GM12891 (cell line): ENCODE results near the gene MFN1. TPM values are rescaled to one million over a fixed set of nuclear protein-coding genes. Genes with fewer than 3 reads are reported as not detected.
"Not testable (repeated sequence)": the region's sequence is repeated elsewhere in the genome, so short reads cannot be mapped to it uniquely, and the experiment has no call there.

Experiments used
- DNase-seq: peaks from one replicate; pipeline ENCODE4 v3.0.0; 2011; ENCODE audit warnings: low spot score; ENCODE audit not compliant: insufficient read length
- FAIRE-seq: peaks from 2 replicates; lab custom pipeline; 2011; peaks lifted over from hg19 to GRCh38; lab: Jason Lieb, UNC
- PAX5 ChIP-seq: IDR thresholded peaks from 2 replicates; pipeline ENCODE4 v1.6.1; 2011; ENCODE audit warnings: low read length, moderate library complexity, mild to moderate bottlenecking; ENCODE audit not compliant: insufficient read depth, severe bottlenecking
- POLR2A ChIP-seq: IDR thresholded peaks from 2 replicates; pipeline ENCODE4 v1.6.1; 2011; ENCODE audit warnings: low read depth, low read length, control low read depth
- POLR2AphosphoS5 ChIP-seq: IDR thresholded peaks from 2 replicates; pipeline ENCODE4 v1.6.1; 2011; ENCODE audit warnings: low read depth, low read length, control low read depth
- POU2F2 ChIP-seq: IDR thresholded peaks from 2 replicates; pipeline ENCODE4 v1.6.1; 2011; ENCODE audit warnings: low read depth, mild to moderate bottlenecking, control low read depth, low read length, moderate library complexity
- SPI1 ChIP-seq: IDR thresholded peaks from 2 replicates; pipeline ENCODE4 v1.6.1; 2011; ENCODE audit warnings: low read depth, low read length, control low read depth
- TAF1 ChIP-seq: IDR thresholded peaks from 2 replicates; pipeline ENCODE4 v1.6.1; 2011; ENCODE audit warnings: low read depth, low read length, control low read depth
- polyA plus RNA-seq: library from polyadenylated mRNA; unstranded; fragments of >200 nt; gene quantifications from one replicate; pipeline ENCODE4 v1.2.1, GENCODE V29; 2012; ENCODE audit warnings: low read depth, missing spikeins, inconsistent platforms; ENCODE audit not compliant: missing spikeins

MFN1 gene
- polyA plus RNA-seq, result 25.4 TPM

GRCh38 chr3:179347345-179348194 is at the start of gene MFN1:
Gene MFN1 (plus strand): TSS chr3:179347709. CDS start chr3:179348852, 1,143 bp downstream.
- TF ChIP-seq POU2F2 (peak; percentile 75), SPI1 (0 out of 2 replicates have a peak, but pooled peaks have one; percentile 24), POLR2AphosphoS5 (peak; percentile 92), TAF1 (peak; percentile 81), POLR2A (peak; percentile 95), PAX5 (peak; percentile 90)
- FAIRE-seq, result no peak
- DNase-seq, result peak; percentile 71

GRCh38 chr3:179297971-179298725 is 49.4 kb upstream of the MFN1 start:
- TF ChIP-seq POLR2A, result no peak
- TF ChIP-seq POU2F2, result no peak
- TF ChIP-seq TAF1, result no peak
- no peak for TF ChIP-seq PAX5
- TF ChIP-seq SPI1, result no peak
- TF ChIP-seq POLR2AphosphoS5, result no peak
- FAIRE-seq (no peak), DNase-seq (no peak)

GRCh38 chr3:179299316-179299715 is 48.2 kb upstream of the MFN1 start:
- no peak for DNase-seq
- TF ChIP-seq SPI1 (no peak), TAF1 (no peak)
- FAIRE-seq, result no peak

GRCh38 chr3:179299999-179300613 is 47.4 kb upstream of the MFN1 start:
- DNase-seq, result no peak
- peak; percentile 40 for FAIRE-seq
- TF ChIP-seq PAX5 (no peak), POLR2A (no peak)

GRCh38 chr3:179301645-179302044 is 45.9 kb upstream of the MFN1 start:
- no peak for TF ChIP-seq POLR2AphosphoS5
- no peak for TF ChIP-seq PAX5
- no peak for TF ChIP-seq SPI1
- TF ChIP-seq POLR2A, result no peak
- no peak for TF ChIP-seq TAF1
- no peak for TF ChIP-seq POU2F2
- no peak for FAIRE-seq

GRCh38 chr3:179302111-179302510 is 45.4 kb upstream of the MFN1 start:
- no peak for DNase-seq
- no peak for TF ChIP-seq SPI1
- no peak for TF ChIP-seq POU2F2
- no peak for TF ChIP-seq TAF1
- TF ChIP-seq POLR2AphosphoS5, result no peak
- TF ChIP-seq PAX5, result no peak
- no peak for TF ChIP-seq POLR2A
- no peak for FAIRE-seq

More at GRCh38 chr3:179301645-179302044, 45.9 kb upstream of the MFN1 start:
- no peak for DNase-seq

GRCh38 chr3:179304605-179305004 is 42.9 kb upstream of the MFN1 start:
- no peak for DNase-seq
- no peak for FAIRE-seq
- TF ChIP-seq POLR2A, result no peak
- TF ChIP-seq PAX5, result no peak
- TF ChIP-seq POLR2AphosphoS5, result no peak
- no peak for TF ChIP-seq TAF1
- no peak for TF ChIP-seq SPI1
- no peak for TF ChIP-seq POU2F2

GRCh38 chr3:179307362-179307761 is 40.1 kb upstream of the MFN1 start:
- not testable (repeated sequence) for DNase-seq

GRCh38 chr3:179308001-179308400 is 39.5 kb upstream of the MFN1 start:
- FAIRE-seq (peak; percentile 41), DNase-seq (no peak)
- no peak for TF ChIP-seq TAF1
- no peak for TF ChIP-seq POLR2A
- TF ChIP-seq POU2F2, result no peak
- TF ChIP-seq SPI1, result no peak
- no peak for TF ChIP-seq POLR2AphosphoS5
- TF ChIP-seq PAX5, result no peak

More at GRCh38 chr3:179307362-179307761, 40.1 kb upstream of the MFN1 start:
- FAIRE-seq, result not testable (repeated sequence)
